Measurements from ENCODE around the gene SAMMSON.

DNA sequence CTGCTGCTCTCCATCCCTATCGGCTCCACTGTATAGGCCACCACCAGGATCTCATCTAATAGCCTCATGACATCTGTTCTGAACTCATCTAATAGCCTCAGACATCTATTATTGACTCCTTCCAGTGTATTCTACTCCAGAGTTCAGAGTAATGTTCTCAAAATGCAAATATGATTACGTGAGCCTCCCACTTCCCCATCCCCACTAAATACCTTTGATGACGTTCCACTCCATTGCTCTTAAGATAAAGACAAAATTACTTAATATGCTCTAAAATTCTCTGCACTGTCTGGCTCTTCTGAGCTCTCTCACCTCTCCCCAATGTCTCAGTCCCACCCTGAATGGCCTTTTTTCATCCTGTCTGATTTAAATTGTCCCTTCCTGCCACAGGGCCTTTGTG lies 94.7 kb downstream of the SAMMSON start:
- TF ChIP-seq, protein P1, sequence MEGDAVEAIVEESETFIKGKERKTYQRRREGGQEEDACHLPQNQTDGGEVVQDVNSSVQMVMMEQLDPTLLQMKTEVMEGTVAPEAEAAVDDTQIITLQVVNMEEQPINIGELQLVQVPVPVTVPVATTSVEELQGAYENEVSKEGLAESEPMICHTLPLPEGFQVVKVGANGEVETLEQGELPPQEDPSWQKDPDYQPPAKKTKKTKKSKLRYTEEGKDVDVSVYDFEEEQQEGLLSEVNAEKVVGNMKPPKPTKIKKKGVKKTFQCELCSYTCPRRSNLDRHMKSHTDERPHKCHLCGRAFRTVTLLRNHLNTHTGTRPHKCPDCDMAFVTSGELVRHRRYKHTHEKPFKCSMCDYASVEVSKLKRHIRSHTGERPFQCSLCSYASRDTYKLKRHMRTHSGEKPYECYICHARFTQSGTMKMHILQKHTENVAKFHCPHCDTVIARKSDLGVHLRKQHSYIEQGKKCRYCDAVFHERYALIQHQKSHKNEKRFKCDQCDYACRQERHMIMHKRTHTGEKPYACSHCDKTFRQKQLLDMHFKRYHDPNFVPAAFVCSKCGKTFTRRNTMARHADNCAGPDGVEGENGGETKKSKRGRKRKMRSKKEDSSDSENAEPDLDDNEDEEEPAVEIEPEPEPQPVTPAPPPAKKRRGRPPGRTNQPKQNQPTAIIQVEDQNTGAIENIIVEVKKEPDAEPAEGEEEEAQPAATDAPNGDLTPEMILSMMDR (optimal IDR thresholded peaks at IDR 0.05 in 1 of 3, IDR thresholded peaks at IDR 0.05 in 1 of 3, conservative IDR thresholded peaks at IDR 0.05 in 1 of 3; ENCODE audit: extremely low read depth in 1 of 3, insufficient read depth in 2 of 3, low read length in 3 of 3) = no peak
- TF ChIP-seq EZH2 (IDR thresholded peaks at IDR 0.05; ENCODE audit: low read length) = no peak

All from keratinocyte (primary cell).